MM.1S (cell line): ENCODE results near the gene NSUN4.
A peak's percentile ranks its signal among the peaks of the same experiment; 100 is the strongest.

Source experiments
- DNase-seq: peaks from one replicate; pipeline ENCODE4 v3.0.0-alpha.2; 2015
- H2AFZ ChIP-seq: fragments of 300-600 bp; sonication (generic); 2 replicates; pipeline ENCODE4 v1.6.0; 2016; ENCODE audit warnings: antibody characterized with exemption, low read length
- H3F3A ChIP-seq: fragments of 300-600 bp; sonication (generic); 2 replicates; pipeline ENCODE4 v1.6.1; 2016; ENCODE audit warnings: mild to moderate bottlenecking, antibody characterized with exemption, low read length, moderate library complexity, mixed read lengths; ENCODE audit not compliant: insufficient read depth
- H3K27ac ChIP-seq: fragments of 300-600 bp; sonication (generic); 2 replicates; pipeline ENCODE4 v1.5.1; 2016; ENCODE audit warnings: mild to moderate bottlenecking, low read length
- H3K27me3 ChIP-seq: fragments of 300-600 bp; sonication (generic); replicated peaks from 2 replicates; pipeline ENCODE4 v1.6.0; 2016; ENCODE audit warnings: low read length; ENCODE audit not compliant: insufficient read depth
- H3K36me3 ChIP-seq: fragments of 300-600 bp; sonication (generic); replicated peaks from 2 replicates; pipeline ENCODE4 v1.6.1; 2016; ENCODE audit warnings: mild to moderate bottlenecking, low read length, mixed read lengths; ENCODE audit not compliant: insufficient read depth
- H3K4me1 ChIP-seq: fragments of 300-600 bp; sonication (generic); 2 replicates; pipeline ENCODE4 v1.6.1; 2016; ENCODE audit warnings: low read length, mixed read lengths
- H3K4me2 ChIP-seq: fragments of 300-600 bp; sonication (generic); 2 replicates; pipeline ENCODE4 v1.6.0; 2016; ENCODE audit warnings: low read depth, low read length
- H3K4me3 ChIP-seq: fragments of 300-600 bp; sonication (generic); 2 replicates; pipeline ENCODE4 v1.5.1; 2016; ENCODE audit warnings: low read length, mixed read lengths
- H3K79me2 ChIP-seq: fragments of 300-600 bp; sonication (generic); 2 replicates; pipeline ENCODE4 v1.6.1; 2016; ENCODE audit warnings: mixed run types, low read length, mixed read lengths
- H3K9ac ChIP-seq: fragments of 300-600 bp; sonication (generic); 2 replicates; pipeline ENCODE4 v1.6.1; 2016; ENCODE audit warnings: low read length, mixed read lengths
- H3K9me2 ChIP-seq: fragments of 300-600 bp; sonication (generic); replicated peaks from 2 replicates; pipeline ENCODE4 v1.6.1; 2016; ENCODE audit warnings: mild to moderate bottlenecking, low read length, mixed read lengths; ENCODE audit not compliant: insufficient read depth
- H3K9me3 ChIP-seq: fragments of 300-600 bp; sonication (generic); replicated peaks from 2 replicates; pipeline ENCODE4 v1.6.1; 2016; ENCODE audit warnings: mild to moderate bottlenecking, low read length, mixed read lengths; ENCODE audit not compliant: insufficient read depth
- H4K20me1 ChIP-seq: fragments of 300-600 bp; sonication (generic); 2 replicates; pipeline ENCODE4 v1.6.1; 2016; ENCODE audit warnings: mild to moderate bottlenecking, low read length, moderate library complexity, mixed read lengths; ENCODE audit not compliant: insufficient read depth
- EZH2 ChIP-seq: fragments of 300-600 bp; sonication (generic); optimal IDR thresholded peaks from 2 replicates; pipeline ENCODE3; 2017; ENCODE audit warnings: low read depth, mild to moderate bottlenecking, antibody characterized with exemption, low read length, mixed read lengths
- EZH2phosphoT487 ChIP-seq: fragments of 300-600 bp; sonication (generic); IDR thresholded peaks from 2 replicates; pipeline ENCODE4 v1.6.1; 2018; ENCODE audit warnings: antibody characterized with exemption, low read length
- TF ChIP-seq, protein P1 (sequence below): fragments of 300-600 bp; sonication (generic); IDR thresholded peaks from 2 replicates; pipeline ENCODE4 v1.5.1; 2016; ENCODE audit warnings: antibody characterized with exemption, low read length, mixed read lengths

NSUN4 gene

DNA sequence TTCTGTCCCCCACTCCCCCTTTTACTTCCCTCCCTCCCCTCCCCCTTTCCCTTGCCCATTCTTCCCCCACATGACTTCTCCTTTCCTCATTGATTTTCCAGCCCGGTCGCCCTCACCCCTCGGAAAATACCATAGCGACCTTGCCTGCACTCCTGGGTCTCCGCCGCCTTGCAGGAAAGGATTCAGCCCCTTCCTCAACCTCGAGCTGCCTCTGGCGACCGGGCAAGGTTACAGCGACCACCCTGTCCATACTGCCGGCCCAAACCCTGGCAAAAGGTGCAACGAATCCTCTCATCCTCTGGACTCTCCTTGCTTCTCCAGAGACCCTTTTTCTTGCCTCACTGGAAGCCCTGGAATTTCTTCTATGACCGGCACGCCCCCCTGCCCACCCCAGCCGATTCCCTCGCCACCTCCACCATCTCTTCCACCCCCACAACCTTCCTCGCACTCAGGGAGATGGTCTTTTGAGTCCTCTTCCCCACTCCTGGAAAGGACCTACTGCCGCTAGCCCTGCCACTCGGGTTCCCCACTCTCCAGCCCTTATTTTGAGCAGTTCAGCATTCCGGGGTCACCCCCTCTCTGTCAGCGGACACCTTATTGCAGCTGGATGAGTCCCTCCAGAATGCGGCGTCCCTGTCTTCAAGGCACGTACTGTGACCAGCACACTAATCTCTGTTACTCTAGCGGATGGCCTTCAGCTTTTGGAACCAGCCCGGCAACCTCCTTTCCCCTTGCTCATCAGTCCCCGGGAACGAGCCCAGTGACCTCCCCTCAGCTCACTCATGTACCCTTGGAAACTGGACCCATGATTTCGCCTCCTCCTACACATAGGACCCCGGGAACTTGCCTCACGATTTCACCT lies 846 bp downstream of the NSUN4 start:
- peaks cover 41% of the 10 kb centered on the region for H3K79me2 ChIP-seq
- peaks cover 3% of the 10 kb centered on the region; the same call in 1 of the 2 replicates for H3K36me3 ChIP-seq
- H3K4me3 ChIP-seq = peak overlapping the region; percentile 95
- DNase-seq = no peak
- H3K4me2 ChIP-seq = peak overlapping the region; percentile 99
- no peaks in the 10 kb centered on the region for H4K20me1 ChIP-seq
- TF ChIP-seq EZH2phosphoT487 = no peak
- TF ChIP-seq, protein P1, sequence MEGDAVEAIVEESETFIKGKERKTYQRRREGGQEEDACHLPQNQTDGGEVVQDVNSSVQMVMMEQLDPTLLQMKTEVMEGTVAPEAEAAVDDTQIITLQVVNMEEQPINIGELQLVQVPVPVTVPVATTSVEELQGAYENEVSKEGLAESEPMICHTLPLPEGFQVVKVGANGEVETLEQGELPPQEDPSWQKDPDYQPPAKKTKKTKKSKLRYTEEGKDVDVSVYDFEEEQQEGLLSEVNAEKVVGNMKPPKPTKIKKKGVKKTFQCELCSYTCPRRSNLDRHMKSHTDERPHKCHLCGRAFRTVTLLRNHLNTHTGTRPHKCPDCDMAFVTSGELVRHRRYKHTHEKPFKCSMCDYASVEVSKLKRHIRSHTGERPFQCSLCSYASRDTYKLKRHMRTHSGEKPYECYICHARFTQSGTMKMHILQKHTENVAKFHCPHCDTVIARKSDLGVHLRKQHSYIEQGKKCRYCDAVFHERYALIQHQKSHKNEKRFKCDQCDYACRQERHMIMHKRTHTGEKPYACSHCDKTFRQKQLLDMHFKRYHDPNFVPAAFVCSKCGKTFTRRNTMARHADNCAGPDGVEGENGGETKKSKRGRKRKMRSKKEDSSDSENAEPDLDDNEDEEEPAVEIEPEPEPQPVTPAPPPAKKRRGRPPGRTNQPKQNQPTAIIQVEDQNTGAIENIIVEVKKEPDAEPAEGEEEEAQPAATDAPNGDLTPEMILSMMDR = no peak
- TF ChIP-seq EZH2 = no peak
- peak overlapping the region; percentile 96; the same call in 1 of the 2 replicates for H3K9ac ChIP-seq
- H3K27ac ChIP-seq = peak overlapping the region; percentile 88; the same call in 1 of the 2 replicates
- H2AFZ ChIP-seq = peak overlapping the region; percentile 99
- H3F3A ChIP-seq = peaks cover 9% of the 10 kb centered on the region; the same call in 1 of the 2 replicates
- H3K9me2 ChIP-seq = no peaks in the 10 kb centered on the region
- H3K27me3 ChIP-seq = no peaks in the 10 kb centered on the region
- H3K4me1 ChIP-seq = peaks cover 13% of the 10 kb centered on the region
- no peaks in the 10 kb centered on the region for H3K9me3 ChIP-seq

DNA sequence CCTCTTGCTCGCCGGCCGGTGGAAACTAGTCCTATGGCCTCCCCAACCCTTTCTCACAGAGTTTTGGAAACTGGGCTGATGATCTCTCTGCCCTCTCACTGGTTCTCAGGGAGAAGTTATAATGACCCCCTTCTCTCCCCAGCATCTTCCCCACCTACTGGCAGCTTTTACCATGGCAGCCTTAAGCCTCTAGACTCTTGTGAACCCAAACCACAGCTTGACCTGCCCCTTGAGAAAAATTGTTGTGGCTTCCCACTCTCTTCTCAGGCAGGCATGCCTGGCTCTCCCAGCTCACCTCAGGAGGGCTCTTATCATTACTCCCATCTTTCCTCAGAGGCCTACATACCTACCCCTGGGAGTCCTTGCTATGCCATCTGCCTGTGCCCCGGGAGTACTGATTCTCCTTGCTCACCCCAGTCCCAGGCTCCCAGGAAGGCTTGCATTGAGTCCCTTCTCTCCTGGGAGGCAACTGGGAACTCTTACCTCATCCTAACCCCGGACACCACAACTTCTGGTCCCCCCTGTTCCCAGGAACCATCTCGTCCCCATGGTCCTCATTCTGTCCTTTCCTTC lies 1.6 kb downstream of the NSUN4 start:
- no peaks in the 10 kb centered on the region for H3K9me3 ChIP-seq
- peaks cover 13% of the 10 kb centered on the region for H3K4me1 ChIP-seq
- H3K27me3 ChIP-seq = no peaks in the 10 kb centered on the region
- peaks cover 3% of the 10 kb centered on the region; the same call in 1 of the 2 replicates for H3K36me3 ChIP-seq
- H3K4me2 ChIP-seq = peak overlapping the region; percentile 99; the same call in 1 of the 2 replicates
- H3K9ac ChIP-seq = no peak overlapping the region
- H2AFZ ChIP-seq = no peak overlapping the region
- peaks cover 41% of the 10 kb centered on the region for H3K79me2 ChIP-seq
- H3K27ac ChIP-seq = no peak overlapping the region
- no peak overlapping the region for H3K4me3 ChIP-seq
- no peaks in the 10 kb centered on the region for H3K9me2 ChIP-seq
- no peaks in the 10 kb centered on the region for H4K20me1 ChIP-seq
- peak; percentile 40 for DNase-seq
- peaks cover 16% of the 10 kb centered on the region; the same call in 1 of the 2 replicates for H3F3A ChIP-seq
- TF ChIP-seq, protein P1 = peak; percentile 45
- no peak for TF ChIP-seq EZH2phosphoT487

DNA sequence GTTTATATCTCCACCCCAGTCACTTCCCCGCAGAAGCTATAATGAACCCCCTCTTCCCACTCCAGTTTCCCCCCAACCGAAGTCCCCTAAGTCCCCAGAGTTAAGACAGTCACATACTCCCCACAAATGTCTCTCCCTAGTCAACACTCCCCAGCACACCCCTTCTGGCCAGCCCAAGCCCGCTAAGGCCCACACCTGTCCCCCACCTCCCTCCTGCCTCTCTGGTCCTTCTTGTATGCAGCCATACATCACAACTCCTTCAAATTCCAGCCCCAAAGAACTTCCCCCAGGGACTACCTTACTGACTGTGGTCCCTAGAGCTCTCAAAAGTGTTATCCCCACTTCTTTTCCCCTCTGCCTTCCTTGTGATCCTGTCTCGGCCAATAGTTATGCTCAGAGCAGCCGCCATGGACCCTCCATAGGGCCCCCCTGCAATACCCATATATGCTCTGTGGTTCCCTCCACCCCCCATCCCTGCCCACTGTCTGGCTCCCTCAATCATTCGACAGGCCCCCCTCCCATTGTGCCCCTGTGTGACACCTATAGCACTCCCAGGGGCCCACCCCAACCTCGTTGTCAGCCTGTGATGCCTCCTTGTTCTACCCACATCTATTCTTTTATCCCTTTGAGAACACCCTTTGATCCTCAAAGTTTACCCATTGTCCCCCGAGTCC lies 2.2 kb downstream of the NSUN4 start:
- Histone ChIP-seq H2AFZ (no peak overlapping the region), H3K27ac (no peak overlapping the region), H4K20me1 (no peaks in the 10 kb centered on the region), H3K36me3 (peaks cover 3% of the 10 kb centered on the region; the same call in 1 of the 2 replicates), H3K9me3 (no peaks in the 10 kb centered on the region), H3K4me1 (peaks cover 13% of the 10 kb centered on the region), H3K9ac (no peak overlapping the region), H3K4me2 (no peak overlapping the region), H3F3A (peaks cover 22% of the 10 kb centered on the region; the same call in 1 of the 2 replicates), H3K79me2 (peaks cover 41% of the 10 kb centered on the region), H3K9me2 (no peaks in the 10 kb centered on the region), H3K27me3 (no peaks in the 10 kb centered on the region), H3K4me3 (no peak overlapping the region)
- DNase-seq = no peak
- TF ChIP-seq, protein P1 = no peak
- TF ChIP-seq EZH2phosphoT487 (no peak), EZH2 (no peak)
